Gastroesophageal sphincter (tissue), 3 donors: Measurements from ENCODE around the gene SETBP1.

Experiments used
- POLR2A ChIP-seq, 2 donors: fragments of 450-650 bp; IDR thresholded peaks; one replicate each; pipeline ENCODE4 v1.6.1; 2017; ENCODE audit warnings: antibody characterized with exemption in 2 of 2, mild to moderate bottlenecking in 2 of 2, moderate library complexity in 1 of 2
- POLR2AphosphoS5 ChIP-seq: sonication (generic); formaldehyde crosslinking; IDR thresholded peaks from one replicate; pipeline ENCODE4 v1.6.1; 2017; ENCODE audit warnings: antibody characterized with exemption
- TF ChIP-seq, protein P1 (sequence below), 4 experiments: fragments of 200-600 bp in 2 of 4; fragments of 450-650 bp in 2 of 4; sonication (generic) in 1 of 4; IDR thresholded peaks; one replicate each; pipeline ENCODE4 v1.5.1; 2017 to 2019; ENCODE audit warnings: antibody characterized with exemption in 4 of 4, mild to moderate bottlenecking in 2 of 4, moderate library complexity in 2 of 4

DNA sequence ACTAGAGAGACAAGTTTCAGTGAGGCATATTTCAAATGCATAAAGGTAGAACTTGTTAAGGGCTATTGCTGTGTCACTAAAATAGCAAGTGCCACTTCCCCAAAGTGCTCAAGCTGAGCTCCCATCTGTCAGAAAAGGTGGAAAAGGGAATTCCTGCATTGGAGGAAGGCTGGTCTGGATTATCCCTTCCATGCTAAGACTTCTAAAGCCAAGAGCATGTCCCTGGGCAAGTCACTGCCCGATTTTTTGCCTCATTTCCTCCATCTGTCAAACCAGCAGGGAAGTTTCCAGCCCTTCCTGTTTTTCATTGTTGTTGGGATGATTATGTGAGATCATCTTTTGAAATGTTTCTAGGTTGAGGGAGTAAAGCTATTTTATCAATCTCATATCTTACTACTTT is 175.5 kb downstream of the SETBP1 start:
- TF ChIP-seq, protein P1, sequence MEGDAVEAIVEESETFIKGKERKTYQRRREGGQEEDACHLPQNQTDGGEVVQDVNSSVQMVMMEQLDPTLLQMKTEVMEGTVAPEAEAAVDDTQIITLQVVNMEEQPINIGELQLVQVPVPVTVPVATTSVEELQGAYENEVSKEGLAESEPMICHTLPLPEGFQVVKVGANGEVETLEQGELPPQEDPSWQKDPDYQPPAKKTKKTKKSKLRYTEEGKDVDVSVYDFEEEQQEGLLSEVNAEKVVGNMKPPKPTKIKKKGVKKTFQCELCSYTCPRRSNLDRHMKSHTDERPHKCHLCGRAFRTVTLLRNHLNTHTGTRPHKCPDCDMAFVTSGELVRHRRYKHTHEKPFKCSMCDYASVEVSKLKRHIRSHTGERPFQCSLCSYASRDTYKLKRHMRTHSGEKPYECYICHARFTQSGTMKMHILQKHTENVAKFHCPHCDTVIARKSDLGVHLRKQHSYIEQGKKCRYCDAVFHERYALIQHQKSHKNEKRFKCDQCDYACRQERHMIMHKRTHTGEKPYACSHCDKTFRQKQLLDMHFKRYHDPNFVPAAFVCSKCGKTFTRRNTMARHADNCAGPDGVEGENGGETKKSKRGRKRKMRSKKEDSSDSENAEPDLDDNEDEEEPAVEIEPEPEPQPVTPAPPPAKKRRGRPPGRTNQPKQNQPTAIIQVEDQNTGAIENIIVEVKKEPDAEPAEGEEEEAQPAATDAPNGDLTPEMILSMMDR (IDR thresholded peaks at IDR 0.05), result no peak
- TF ChIP-seq POLR2A (IDR thresholded peaks at IDR 0.05) (no peak), POLR2AphosphoS5 (no peak)
